ENCODE results near the gene RASGRF1. TPM values are rescaled to one million over a fixed set of nuclear protein-coding genes. Genes with fewer than 3 reads are reported as not detected.

RASGRF1 gene
- polyA plus RNA-seq, 1 donor from 2014 or later: 11.0 TPM

- Histone ChIP-seq H3K27me3 (ENCODE audit: insufficient read depth, low read depth, low read length) (no peaks in the 10 kb centered on the region), H3K4me2 (ENCODE audit: low read length) (no peak overlapping the region)
These were observed 54.8 kb downstream of the RASGRF1 start for GRCh38 chr15:79035814-79036213.

DNA sequence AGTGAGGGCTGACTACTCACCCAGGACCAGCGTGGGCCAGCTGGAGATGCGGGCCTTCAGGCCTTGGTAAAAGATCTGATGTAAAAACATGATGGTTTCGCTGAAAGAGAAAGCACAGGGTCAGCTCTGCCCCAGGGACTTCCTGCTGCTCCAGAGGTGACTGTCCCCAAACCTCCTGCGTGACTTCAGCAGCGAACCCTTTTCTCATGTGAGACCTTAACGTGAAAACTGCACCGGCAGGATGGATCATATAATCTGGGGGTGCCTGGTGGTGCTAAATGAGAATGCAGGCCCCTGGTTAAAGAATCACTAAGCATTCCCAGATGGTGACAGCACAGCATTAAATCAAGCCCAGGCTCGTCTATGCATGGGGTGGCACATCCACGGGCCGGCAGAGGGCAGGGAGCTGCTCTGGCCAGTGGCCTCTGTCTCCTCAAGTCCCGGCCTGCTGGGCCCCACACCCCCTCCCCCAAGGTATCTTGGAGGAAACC is 55.4 kb downstream of the RASGRF1 start:
- Histone ChIP-seq H3K4me3 (ENCODE audit: low read length) (no peak overlapping the region), H3K9me3 (ENCODE audit: low read length) (peaks cover 2% of the 10 kb centered on the region), H3K9ac (ENCODE audit: low read length) (no peak overlapping the region), H2AFZ (ENCODE audit: low read depth, low read length) (no peak overlapping the region), H3K9me2 (ENCODE audit: insufficient read depth, low read length) (no peaks in the 10 kb centered on the region), H3K4me2 (ENCODE audit: low read length) (no peak overlapping the region), H3F3A (ENCODE audit: insufficient read depth, low read length, poor library complexity, severe bottlenecking) (no peaks in the 10 kb centered on the region), H3K79me2 (replicated peaks; ENCODE audit: insufficient read depth, low read length) (no peaks in the 10 kb centered on the region), H3K36me3 (ENCODE audit: insufficient read depth, low read length) (no peaks in the 10 kb centered on the region), H3K27ac (ENCODE audit: low read length) (no peak overlapping the region), H3K27me3 (ENCODE audit: insufficient read depth, low read depth, low read length) (no peaks in the 10 kb centered on the region), H4K20me1 (ENCODE audit: insufficient read depth) (no peaks in the 10 kb centered on the region)
- TF ChIP-seq MXI1 (conservative IDR thresholded peaks at IDR 0.05; ENCODE audit: poor library complexity, severe bottlenecking): no peak
- TF ChIP-seq, protein P1, sequence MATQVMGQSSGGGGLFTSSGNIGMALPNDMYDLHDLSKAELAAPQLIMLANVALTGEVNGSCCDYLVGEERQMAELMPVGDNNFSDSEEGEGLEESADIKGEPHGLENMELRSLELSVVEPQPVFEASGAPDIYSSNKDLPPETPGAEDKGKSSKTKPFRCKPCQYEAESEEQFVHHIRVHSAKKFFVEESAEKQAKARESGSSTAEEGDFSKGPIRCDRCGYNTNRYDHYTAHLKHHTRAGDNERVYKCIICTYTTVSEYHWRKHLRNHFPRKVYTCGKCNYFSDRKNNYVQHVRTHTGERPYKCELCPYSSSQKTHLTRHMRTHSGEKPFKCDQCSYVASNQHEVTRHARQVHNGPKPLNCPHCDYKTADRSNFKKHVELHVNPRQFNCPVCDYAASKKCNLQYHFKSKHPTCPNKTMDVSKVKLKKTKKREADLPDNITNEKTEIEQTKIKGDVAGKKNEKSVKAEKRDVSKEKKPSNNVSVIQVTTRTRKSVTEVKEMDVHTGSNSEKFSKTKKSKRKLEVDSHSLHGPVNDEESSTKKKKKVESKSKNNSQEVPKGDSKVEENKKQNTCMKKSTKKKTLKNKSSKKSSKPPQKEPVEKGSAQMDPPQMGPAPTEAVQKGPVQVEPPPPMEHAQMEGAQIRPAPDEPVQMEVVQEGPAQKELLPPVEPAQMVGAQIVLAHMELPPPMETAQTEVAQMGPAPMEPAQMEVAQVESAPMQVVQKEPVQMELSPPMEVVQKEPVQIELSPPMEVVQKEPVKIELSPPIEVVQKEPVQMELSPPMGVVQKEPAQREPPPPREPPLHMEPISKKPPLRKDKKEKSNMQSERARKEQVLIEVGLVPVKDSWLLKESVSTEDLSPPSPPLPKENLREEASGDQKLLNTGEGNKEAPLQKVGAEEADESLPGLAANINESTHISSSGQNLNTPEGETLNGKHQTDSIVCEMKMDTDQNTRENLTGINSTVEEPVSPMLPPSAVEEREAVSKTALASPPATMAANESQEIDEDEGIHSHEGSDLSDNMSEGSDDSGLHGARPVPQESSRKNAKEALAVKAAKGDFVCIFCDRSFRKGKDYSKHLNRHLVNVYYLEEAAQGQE (IDR thresholded peaks at IDR 0.05; ENCODE audit: borderline replicate concordance): no peak
- TF ChIP-seq CTCF (IDR thresholded peaks at IDR 0.05; ENCODE audit: poor library complexity, severe bottlenecking): no peak

More at GRCh38 chr15:79035814-79036213, 54.8 kb downstream of the RASGRF1 start:
- H3K9me3 ChIP-seq (ENCODE audit: low read length): peaks cover 2% of the 10 kb centered on the region
- H3K9me2 ChIP-seq (ENCODE audit: insufficient read depth, low read length): no peaks in the 10 kb centered on the region
- H3K27ac ChIP-seq (ENCODE audit: low read length): no peak overlapping the region
- no peaks in the 10 kb centered on the region for H4K20me1 ChIP-seq (ENCODE audit: insufficient read depth)
- no peaks in the 10 kb centered on the region for H3F3A ChIP-seq (ENCODE audit: insufficient read depth, low read length, poor library complexity, severe bottlenecking)
- TF ChIP-seq RAD21 (conservative IDR thresholded peaks at IDR 0.05) (no peak), MXI1 (conservative IDR thresholded peaks at IDR 0.05; ENCODE audit: poor library complexity, severe bottlenecking) (no peak), SMC3 (conservative IDR thresholded peaks at IDR 0.05; ENCODE audit: poor library complexity) (no peak), POLR2AphosphoS5 (IDR thresholded peaks at IDR 0.05) (no peak), EP300 (conservative IDR thresholded peaks at IDR 0.05; ENCODE audit: poor library complexity, severe bottlenecking) (no peak), TAF1 (IDR thresholded peaks at IDR 0.05; ENCODE audit: low read depth) (no peak), CTCF (IDR thresholded peaks at IDR 0.05; ENCODE audit: poor library complexity, severe bottlenecking) (no peak), EZH2 (IDR thresholded peaks at IDR 0.05; ENCODE audit: borderline replicate concordance, insufficient read depth, low read length, poor library complexity, severe bottlenecking) (no peak)
- TF ChIP-seq, protein P1 (IDR thresholded peaks at IDR 0.05; ENCODE audit: borderline replicate concordance): no peak
- H3K79me2 ChIP-seq (replicated peaks; ENCODE audit: insufficient read depth, low read length): no peaks in the 10 kb centered on the region
- no peak overlapping the region for H2AFZ ChIP-seq (ENCODE audit: low read depth, low read length)
- H3K36me3 ChIP-seq (ENCODE audit: insufficient read depth, low read length): no peaks in the 10 kb centered on the region
- no peak overlapping the region for H3K9ac ChIP-seq (ENCODE audit: low read length)
- no peak overlapping the region for H3K4me3 ChIP-seq (ENCODE audit: low read length)

Measured in neural cell (in vitro differentiated cells).